NT2/D1 (cell line): ENCODE measurements around the gene SRGAP2.
"Not testable (repeated sequence)": the region's sequence is repeated elsewhere in the genome, so short reads cannot be mapped to it uniquely, and the experiment has no call there.

Experiments used
- DNase-seq: peaks from one replicate; pipeline ENCODE4 v3.0.0-alpha.2; 2011; ENCODE audit warnings: low read depth, low spot score
- H3K27me3 ChIP-seq: 2 replicates; pipeline ENCODE4 v1.6.0; 2011; ENCODE audit warnings: mild to moderate bottlenecking; ENCODE audit not compliant: insufficient read length, insufficient read depth
- H3K36me3 ChIP-seq: 2 replicates; pipeline ENCODE4 v1.6.1; 2011; ENCODE audit warnings: mild to moderate bottlenecking, low read length, mixed read lengths; ENCODE audit not compliant: insufficient read depth, insufficient read length
- H3K4me1 ChIP-seq: 2 replicates; pipeline ENCODE4 v1.5.1; 2011; ENCODE audit not compliant: insufficient read depth, insufficient read length
- H3K4me3 ChIP-seq: 2 replicates; pipeline ENCODE4 v1.5.1; 2011; ENCODE audit warnings: low read depth; ENCODE audit not compliant: insufficient read length
- H3K9ac ChIP-seq: 2 replicates; pipeline ENCODE4 v1.6.0; 2011; ENCODE audit warnings: low read depth; ENCODE audit not compliant: insufficient read length
- H3K9me3 ChIP-seq: 2 replicates; pipeline ENCODE4 v1.5.1; 2011; ENCODE audit warnings: mild to moderate bottlenecking, low read length; ENCODE audit not compliant: insufficient read depth

The SRGAP2 gene

GRCh38 chr1:206218765-206219164, 15.4 kb downstream of the SRGAP2 start:
- not testable (repeated sequence) for H3K36me3 ChIP-seq, DNase-seq, H3K4me1 ChIP-seq, H3K9me3 ChIP-seq, H3K27me3 ChIP-seq, H3K4me3 ChIP-seq, H3K9ac ChIP-seq

GRCh38 chr1:206219514-206220331, 16.4 kb downstream of the SRGAP2 start:
- H3K36me3 ChIP-seq, H3K4me3 ChIP-seq, H3K27me3 ChIP-seq: not testable (repeated sequence)

GRCh38 chr1:206220332-206221000, 17.1 kb downstream of the SRGAP2 start:
- not testable (repeated sequence) for H3K9me3 ChIP-seq, DNase-seq, H3K4me1 ChIP-seq, H3K4me3 ChIP-seq, H3K9ac ChIP-seq, H3K27me3 ChIP-seq, H3K36me3 ChIP-seq

More at GRCh38 chr1:206219514-206220331, 16.4 kb downstream of the SRGAP2 start:
- DNase-seq, H3K4me1 ChIP-seq, H3K9me3 ChIP-seq, H3K9ac ChIP-seq: not testable (repeated sequence)

GRCh38 chr1:206221585-206221984, 18.2 kb downstream of the SRGAP2 start:
- H3K4me3 ChIP-seq, H3K36me3 ChIP-seq, DNase-seq, H3K4me1 ChIP-seq, H3K9me3 ChIP-seq, H3K27me3 ChIP-seq, H3K9ac ChIP-seq: not testable (repeated sequence)

- H3K27me3 ChIP-seq, H3K36me3 ChIP-seq, H3K9me3 ChIP-seq, DNase-seq, H3K4me3 ChIP-seq, H3K4me1 ChIP-seq, H3K9ac ChIP-seq: not testable (repeated sequence)
Measured at GRCh38 chr1:206224190-206224776, 20.9 kb downstream of the SRGAP2 start.

GRCh38 chr1:206225386-206225785, 22.0 kb downstream of the SRGAP2 start:
- not testable (repeated sequence) for H3K36me3 ChIP-seq, DNase-seq, H3K4me3 ChIP-seq, H3K27me3 ChIP-seq, H3K4me1 ChIP-seq, H3K9me3 ChIP-seq, H3K9ac ChIP-seq

GRCh38 chr1:206226886-206227285, 23.5 kb downstream of the SRGAP2 start:
- not testable (repeated sequence) for H3K9ac ChIP-seq, H3K4me3 ChIP-seq, H3K4me1 ChIP-seq, DNase-seq, H3K9me3 ChIP-seq, H3K27me3 ChIP-seq, H3K36me3 ChIP-seq

- DNase-seq, H3K4me1 ChIP-seq, H3K9ac ChIP-seq, H3K27me3 ChIP-seq, H3K36me3 ChIP-seq, H3K9me3 ChIP-seq, H3K4me3 ChIP-seq: not testable (repeated sequence)
Measured at GRCh38 chr1:206229286-206229685, 25.9 kb downstream of the SRGAP2 start.

- H3K4me1 ChIP-seq, H3K9me3 ChIP-seq, DNase-seq, H3K36me3 ChIP-seq, H3K27me3 ChIP-seq, H3K4me3 ChIP-seq, H3K9ac ChIP-seq: not testable (repeated sequence)
Measured at GRCh38 chr1:206231989-206232388, 28.6 kb downstream of the SRGAP2 start.

- not testable (repeated sequence) for H3K4me1 ChIP-seq, DNase-seq, H3K27me3 ChIP-seq, H3K36me3 ChIP-seq, H3K9me3 ChIP-seq, H3K4me3 ChIP-seq, H3K9ac ChIP-seq
Measured at GRCh38 chr1:206232970-206233645, 29.8 kb downstream of the SRGAP2 start.

- not testable (repeated sequence) for H3K36me3 ChIP-seq, H3K9me3 ChIP-seq, H3K9ac ChIP-seq, DNase-seq, H3K4me1 ChIP-seq, H3K27me3 ChIP-seq, H3K4me3 ChIP-seq
Measured at GRCh38 chr1:206234189-206234916, 31.0 kb downstream of the SRGAP2 start.
